Measurements from ENCODE around the gene ZKSCAN5.
"Not testable (repeated sequence)": the region's sequence is repeated elsewhere in the genome, so short reads cannot be mapped to it uniquely, and the experiment has no call there.

Gene ZKSCAN5

DNA sequence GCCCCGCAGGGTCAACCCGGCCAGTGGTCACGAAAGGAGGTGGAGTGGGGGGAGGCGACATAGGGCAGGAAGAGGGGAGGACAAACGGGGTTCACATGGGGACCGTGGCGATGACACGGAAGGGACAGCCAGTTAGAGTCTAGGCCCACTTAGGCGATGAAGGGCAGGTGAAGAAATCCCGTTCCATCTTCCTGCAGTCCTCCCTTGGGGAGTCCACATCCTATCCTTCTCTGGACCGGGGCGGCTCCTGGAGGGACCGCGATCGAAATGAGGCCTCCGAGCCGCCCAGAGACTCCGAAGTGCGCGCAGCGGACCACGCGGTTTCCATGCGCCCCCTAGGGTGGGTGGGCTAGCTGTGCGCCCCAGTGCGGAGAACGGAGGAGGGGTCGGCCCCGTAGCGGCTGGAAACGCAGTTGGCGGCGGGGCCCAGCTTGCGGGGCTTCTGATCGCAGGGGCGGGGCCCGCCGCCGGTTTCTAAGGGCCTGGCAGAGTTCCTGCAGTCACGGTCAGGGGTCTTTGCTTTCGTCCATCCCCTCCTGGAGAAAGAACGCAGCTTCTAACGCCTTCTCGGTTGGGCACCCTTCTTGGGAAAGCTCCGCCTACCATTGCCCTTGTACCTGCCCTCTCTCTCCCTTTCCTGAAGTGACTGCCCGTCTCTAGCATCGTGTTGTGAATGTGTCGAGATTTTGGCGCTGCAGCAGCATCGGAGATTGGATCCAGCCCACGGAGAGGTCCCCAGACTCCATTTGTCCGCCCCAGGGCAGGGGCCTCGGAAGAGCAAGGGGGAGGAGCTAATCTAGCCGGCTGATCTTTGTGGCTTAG lies 75.7 kb downstream of the ZKSCAN5 start:
- ChIA-PET CTCF (interaction anchor here (1.1 to 1.2 kb wide), 2 partner anchors 10 to 28 kb away, joined by 3 read pairs; partner anchors contain the start of gene FAM200A), POLR2A (no interaction called here)
- DNase-seq (ENCODE audit: extremely low spot score): no peak
- TF ChIP-seq CTCF (IDR thresholded peaks at IDR 0.05; ENCODE audit: control extremely low read depth, extremely low read depth, low read depth, missing control alignments): peak; percentile 51

DNA sequence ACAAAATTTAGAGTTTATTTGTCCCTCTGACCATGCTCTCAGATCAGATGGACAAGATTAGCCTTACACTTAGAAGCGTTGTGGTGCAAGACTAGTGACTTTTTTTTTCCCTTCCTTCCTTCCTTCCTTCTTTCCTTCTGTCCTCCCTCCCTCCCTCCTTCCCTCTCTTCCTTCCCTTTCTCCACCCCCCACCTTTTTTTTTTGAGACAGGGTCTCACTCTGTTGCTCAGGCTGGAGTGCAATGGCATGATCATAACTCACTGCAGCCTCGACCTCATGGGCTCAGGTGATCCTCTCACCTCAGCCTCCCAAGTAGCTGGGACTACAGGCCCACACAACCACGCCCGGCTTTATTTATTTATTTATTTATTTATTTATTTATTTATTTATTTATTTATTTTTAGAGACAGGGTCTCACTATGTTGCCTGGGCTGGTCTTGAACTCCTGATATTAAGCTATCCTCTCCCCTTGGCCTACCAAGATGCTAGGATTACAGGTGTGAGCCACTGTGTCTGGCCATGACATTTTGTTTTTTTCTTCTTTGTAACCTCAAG lies 76.4 kb downstream of the ZKSCAN5 start:
- DNase-seq (ENCODE audit: extremely low spot score); POLR2A ChIA-PET: not testable (repeated sequence)
- CTCF ChIA-PET: interaction anchor here (1.2 kb wide), 1 partner anchor 10 kb away, joined by 3 read pairs; no protein-coding TSS in a partner anchor

All from GM10248 (cell line).